ENCODE measurements around the gene USP32.
"Not testable (repeated sequence)": the region's sequence is repeated elsewhere in the genome, so short reads cannot be mapped to it uniquely, and the experiment has no call there.

Gene USP32

GRCh38 chr17:60392042-60392844 lies at the start of gene USP32:
USP32 (minus strand) TSS chr17:60392133; CDS start chr17:60391939, 194 bp downstream.
- peak; percentile 97 to 99 (median 99) for DNase-seq (ENCODE audit: low read depth in 2 of 3, low spot score in 1 of 3)

- DNase-seq (ENCODE audit: low read depth in 2 of 3, low spot score in 1 of 3): no peak
Observed at GRCh38 chr17:60439501-60439900, 47.6 kb upstream of the USP32 start.

GRCh38 chr17:60436676-60437075 lies 44.7 kb upstream of the USP32 start:
- DNase-seq (ENCODE audit: low read depth in 2 of 3, low spot score in 1 of 3): no peak

GRCh38 chr17:60435244-60436167 lies 43.6 kb upstream of the USP32 start:
- peak; percentile 17 to 59 (median 20) for DNase-seq (ENCODE audit: low read depth in 2 of 3, low spot score in 1 of 3)

- DNase-seq (ENCODE audit: low read depth in 2 of 3, low spot score in 1 of 3): not testable (repeated sequence)
Observed at GRCh38 chr17:60433021-60433997, 41.4 kb upstream of the USP32 start.

- not testable (repeated sequence) for DNase-seq (ENCODE audit: low read depth in 2 of 3, low spot score in 1 of 3)
Observed at GRCh38 chr17:60430561-60430960, 38.6 kb upstream of the USP32 start.

- DNase-seq (ENCODE audit: low read depth in 2 of 3, low spot score in 1 of 3): not testable (repeated sequence)
Observed at GRCh38 chr17:60428491-60428890, 36.6 kb upstream of the USP32 start.

GRCh38 chr17:60426596-60426995 lies 34.7 kb upstream of the USP32 start:
- no peak for DNase-seq (ENCODE audit: low read depth in 2 of 3, low spot score in 1 of 3)

- no peak for DNase-seq (ENCODE audit: low read depth in 2 of 3, low spot score in 1 of 3)
Observed at GRCh38 chr17:60425626-60426025, 33.7 kb upstream of the USP32 start.

GRCh38 chr17:60423865-60424264 lies 31.9 kb upstream of the USP32 start:
- DNase-seq (ENCODE audit: low read depth in 2 of 3, low spot score in 1 of 3): no peak

GRCh38 chr17:60422162-60422665 lies 30.3 kb upstream of the USP32 start, which contains the start of gene CHCT1:
CHCT1 (plus strand) TSS chr17:60422489; CDS start chr17:60422593, 104 bp downstream.
- no peak for DNase-seq (ENCODE audit: low read depth in 2 of 3, low spot score in 1 of 3)

GRCh38 chr17:60421273-60422161 lies 29.6 kb upstream of the USP32 start:
- DNase-seq (ENCODE audit: low read depth in 2 of 3, low spot score in 1 of 3): peak; percentile 61 to 73 (median 66)

- not testable (repeated sequence) for DNase-seq (ENCODE audit: low read depth in 2 of 3, low spot score in 1 of 3)
Observed at GRCh38 chr17:60419875-60420274, 27.9 kb upstream of the USP32 start.

- not testable (repeated sequence) for DNase-seq (ENCODE audit: low read depth in 2 of 3, low spot score in 1 of 3)
Observed at GRCh38 chr17:60419003-60419402, 27.1 kb upstream of the USP32 start.

GRCh38 chr17:60416368-60416925 lies 24.5 kb upstream of the USP32 start:
- DNase-seq (ENCODE audit: low read depth in 2 of 3, low spot score in 1 of 3): no peak

- no peak for DNase-seq (ENCODE audit: low read depth in 2 of 3, low spot score in 1 of 3)
Observed at GRCh38 chr17:60415146-60415545, 23.2 kb upstream of the USP32 start.

GRCh38 chr17:60412701-60413100 lies 20.8 kb upstream of the USP32 start:
- no peak for DNase-seq (ENCODE audit: low read depth in 2 of 3, low spot score in 1 of 3)

- no peak for DNase-seq (ENCODE audit: low read depth in 2 of 3, low spot score in 1 of 3)
Observed at GRCh38 chr17:60410001-60410400, 18.1 kb upstream of the USP32 start.

- DNase-seq (ENCODE audit: low read depth in 2 of 3, low spot score in 1 of 3): no peak
Observed at GRCh38 chr17:60406887-60407286, 15.0 kb upstream of the USP32 start.
